Measurements from ENCODE around the gene TLR2.

DNA sequence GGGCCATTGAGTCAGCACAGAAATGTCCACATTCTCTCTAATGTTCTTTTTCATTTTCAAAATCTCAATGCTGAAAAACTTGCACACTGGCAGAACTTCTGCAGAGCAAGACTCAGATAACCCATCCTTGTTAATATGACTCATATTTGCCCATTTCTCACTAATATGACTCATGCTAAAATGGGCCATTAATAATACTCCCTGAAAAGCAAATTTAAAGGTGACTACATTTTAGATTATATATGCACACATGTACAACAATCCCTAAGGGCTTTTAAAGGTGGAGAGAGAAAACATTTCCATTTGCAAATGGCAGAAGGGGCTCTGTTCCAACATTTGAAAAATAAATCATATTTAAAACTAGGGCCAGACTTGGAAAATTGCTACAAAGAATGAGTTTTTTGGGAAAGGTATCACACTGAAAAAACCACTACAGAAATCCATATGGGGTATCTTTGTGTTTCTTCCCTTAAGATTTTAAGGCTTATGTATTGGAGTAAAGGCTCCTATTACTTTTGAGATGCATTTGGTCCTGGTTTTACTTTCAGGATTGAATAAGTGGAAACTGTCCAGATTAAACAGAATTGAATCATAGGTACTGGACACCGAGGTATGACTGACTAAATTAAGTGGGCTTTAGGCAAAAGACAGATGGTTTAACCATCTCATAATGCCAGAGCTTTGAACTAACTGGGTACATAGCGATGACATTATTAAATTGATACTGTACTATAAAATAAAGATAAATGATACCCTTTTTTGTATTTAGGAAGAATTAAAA, 30.0 kb downstream of the TLR2 start:
- TF ChIP-seq, protein P1, sequence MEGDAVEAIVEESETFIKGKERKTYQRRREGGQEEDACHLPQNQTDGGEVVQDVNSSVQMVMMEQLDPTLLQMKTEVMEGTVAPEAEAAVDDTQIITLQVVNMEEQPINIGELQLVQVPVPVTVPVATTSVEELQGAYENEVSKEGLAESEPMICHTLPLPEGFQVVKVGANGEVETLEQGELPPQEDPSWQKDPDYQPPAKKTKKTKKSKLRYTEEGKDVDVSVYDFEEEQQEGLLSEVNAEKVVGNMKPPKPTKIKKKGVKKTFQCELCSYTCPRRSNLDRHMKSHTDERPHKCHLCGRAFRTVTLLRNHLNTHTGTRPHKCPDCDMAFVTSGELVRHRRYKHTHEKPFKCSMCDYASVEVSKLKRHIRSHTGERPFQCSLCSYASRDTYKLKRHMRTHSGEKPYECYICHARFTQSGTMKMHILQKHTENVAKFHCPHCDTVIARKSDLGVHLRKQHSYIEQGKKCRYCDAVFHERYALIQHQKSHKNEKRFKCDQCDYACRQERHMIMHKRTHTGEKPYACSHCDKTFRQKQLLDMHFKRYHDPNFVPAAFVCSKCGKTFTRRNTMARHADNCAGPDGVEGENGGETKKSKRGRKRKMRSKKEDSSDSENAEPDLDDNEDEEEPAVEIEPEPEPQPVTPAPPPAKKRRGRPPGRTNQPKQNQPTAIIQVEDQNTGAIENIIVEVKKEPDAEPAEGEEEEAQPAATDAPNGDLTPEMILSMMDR (conservative IDR thresholded peaks at IDR 0.05; ENCODE audit: low read length), result no peak
- TF ChIP-seq EZH2phosphoT487 (IDR thresholded peaks at IDR 0.05; ENCODE audit: borderline replicate concordance), result no peak

Measured in Loucy (cell line).